Liver (tissue), 9 donors: Measurements from ENCODE around the gene PM20D2. TPM values are rescaled to one million over a fixed set of nuclear protein-coding genes. Genes with fewer than 3 reads are reported as not detected.

Experiments used
- DNase-seq: peaks from one replicate; pipeline ENCODE4 v3.0.0-alpha.2; 2017; ENCODE audit warnings: low spot score
- H3K27ac ChIP-seq, 2 donors: one replicate each; pipeline ENCODE4 v1.7.0; 2013; ENCODE audit warnings: inconsistent platforms in 2 of 2, low read length in 2 of 2, control low read depth in 1 of 2, low read depth in 1 of 2, mild to moderate bottlenecking in 1 of 2
- H3K27me3 ChIP-seq, 4 donors: one replicate each; pipeline versions ENCODE4 v1.6.1 to v1.7.0; 2013; ENCODE audit warnings: low read length in 3 of 4, inconsistent platforms in 1 of 4, mild to moderate bottlenecking in 1 of 4, moderate library complexity in 1 of 4; ENCODE audit not compliant: control insufficient read depth in 4 of 4, insufficient read depth in 4 of 4
- H3K36me3 ChIP-seq, 4 donors: one replicate each; pipeline versions ENCODE4 v1.6.1 to v1.7.0; 2013; ENCODE audit warnings: low read length in 3 of 4, mild to moderate bottlenecking in 3 of 4, low read depth in 1 of 4, moderate library complexity in 1 of 4; ENCODE audit not compliant: control insufficient read depth in 4 of 4, insufficient read depth in 3 of 4
- H3K4me1 ChIP-seq, 4 donors: one replicate each; pipeline versions ENCODE4 v1.6.1 to v1.7.0; 2013; ENCODE audit warnings: low read length in 3 of 4, mild to moderate bottlenecking in 3 of 4, moderate library complexity in 1 of 4; ENCODE audit not compliant: control insufficient read depth in 4 of 4, insufficient read depth in 4 of 4
- H3K4me3 ChIP-seq, 3 donors: one replicate each; pipeline versions ENCODE4 v1.6.1 to v1.7.0; 2013; ENCODE audit warnings: low read length in 3 of 3, control low read depth in 1 of 3, low read depth in 1 of 3, mild to moderate bottlenecking in 1 of 3
- H3K9ac ChIP-seq, 2 donors: one replicate each; pipeline ENCODE4 v1.7.0; 2013; ENCODE audit warnings: low read length in 2 of 2, mild to moderate bottlenecking in 2 of 2, moderate library complexity in 2 of 2, control low read depth in 1 of 2, low read depth in 1 of 2
- H3K9me3 ChIP-seq, 4 donors: one replicate each; pipeline versions ENCODE4 v1.6.1 to v1.7.0; 2013; ENCODE audit warnings: low read length in 3 of 4; ENCODE audit not compliant: control insufficient read depth in 4 of 4
- ATF3 ChIP-seq: IDR thresholded peaks from 2 replicates; pipeline ENCODE4 v1.6.1; 2016; ENCODE audit warnings: antibody characterized with exemption
- CTCF ChIP-seq: fragments of 150-350 bp; IDR thresholded peaks from 2 replicates; pipeline ENCODE4 v1.5.1; 2017; ENCODE audit warnings: improper control_type of control experiment, low read depth, low read length; ENCODE audit not compliant: missing input control
- EGR1 ChIP-seq, 2 donors: IDR thresholded peaks; 2 replicates each; pipeline ENCODE4 v1.6.1; 2016 to 2018; ENCODE audit warnings: antibody characterized with exemption in 2 of 2, low read depth in 2 of 2
- GABPA ChIP-seq, 2 donors: IDR thresholded peaks in 1 of 2; conservative IDR thresholded peaks in 1 of 2; 2 replicates each; pipeline ENCODE4 v1.6.1; 2016; ENCODE audit warnings: antibody characterized with exemption in 2 of 2, mild to moderate bottlenecking in 1 of 2, moderate library complexity in 1 of 2
- HNF4A ChIP-seq, 2 donors: conservative IDR thresholded peaks; 2 replicates each; pipeline ENCODE4 v1.6.1; 2016; ENCODE audit warnings: antibody characterized with exemption in 2 of 2, mild to moderate bottlenecking in 2 of 2
- HNF4G ChIP-seq: IDR thresholded peaks from 2 replicates; pipeline ENCODE4 v1.6.1; 2016; ENCODE audit warnings: antibody characterized with exemption
- JUND ChIP-seq, 2 donors: IDR thresholded peaks; 2 replicates each; pipeline ENCODE4 v1.6.1; 2016; ENCODE audit warnings: antibody characterized with exemption in 2 of 2
- NR2F2 ChIP-seq: IDR thresholded peaks from 2 replicates; pipeline ENCODE4 v1.6.1; 2016; ENCODE audit warnings: antibody characterized with exemption
- RAD21 ChIP-seq, 2 donors: IDR thresholded peaks; 2 replicates each; pipeline ENCODE4 v1.6.1; 2016; ENCODE audit warnings: antibody characterized with exemption in 2 of 2, mild to moderate bottlenecking in 2 of 2
- REST ChIP-seq: IDR thresholded peaks from 2 replicates; pipeline ENCODE4 v1.6.1; 2016; ENCODE audit warnings: antibody characterized with exemption, mild to moderate bottlenecking
- RXRA ChIP-seq, 2 donors: IDR thresholded peaks; 2 replicates each; pipeline ENCODE4 v1.6.1; 2017 to 2018; ENCODE audit warnings: antibody characterized with exemption in 2 of 2, mild to moderate bottlenecking in 1 of 2
- SP1 ChIP-seq: IDR thresholded peaks from 2 replicates; pipeline ENCODE4 v1.6.1; 2018; ENCODE audit warnings: antibody characterized with exemption, mild to moderate bottlenecking
- TAF1 ChIP-seq: conservative IDR thresholded peaks from 2 replicates; pipeline ENCODE4 v1.6.1; 2016; ENCODE audit warnings: antibody characterized with exemption, mild to moderate bottlenecking
- YY1 ChIP-seq: IDR thresholded peaks from 2 replicates; pipeline ENCODE4 v1.6.1; 2016; ENCODE audit warnings: antibody characterized with exemption, mild to moderate bottlenecking
- WGBS: extraction: QIAGEN DNeasy Blood & Tissue Kit; methylation state at CpG from one replicate; pipeline ENCODE4 v1.1.7; 2013; 5-methylcytosine and 5-hydroxymethylcytosine counted together
- polyA plus RNA-seq, 2 donors: library from polyadenylated mRNA; stranded (reverse) in 1 of 2; unstranded in 1 of 2; fragments of 200-250 nt in 1 of 2; fragments of >200 nt in 1 of 2; fragmentation: Nextera tagmentation in 1 of 2; extraction: Ambion mirVana in 1 of 2; gene quantifications; one replicate each; pipeline versions ENCODE4 v1.2.1 to v1.2.3, GENCODE V29; 2013 to 2015
- total RNA-seq, 2 donors: library from RNA; depleted of rRNA; stranded (reverse); fragments of >200 nt; gene quantifications; one replicate each; pipeline ENCODE4 v1.2.3, GENCODE V29; 2014
- TF ChIP-seq, protein P1 (sequence below): IDR thresholded peaks from 2 replicates; pipeline ENCODE4 v1.6.1; 2016; ENCODE audit warnings: antibody characterized with exemption
- donor health status: healthy.
- donor health status: healthy.
- donor health status: healthy.
- donor health status: healthy.
- donor health status: healthy.

PM20D2 gene, protein sequence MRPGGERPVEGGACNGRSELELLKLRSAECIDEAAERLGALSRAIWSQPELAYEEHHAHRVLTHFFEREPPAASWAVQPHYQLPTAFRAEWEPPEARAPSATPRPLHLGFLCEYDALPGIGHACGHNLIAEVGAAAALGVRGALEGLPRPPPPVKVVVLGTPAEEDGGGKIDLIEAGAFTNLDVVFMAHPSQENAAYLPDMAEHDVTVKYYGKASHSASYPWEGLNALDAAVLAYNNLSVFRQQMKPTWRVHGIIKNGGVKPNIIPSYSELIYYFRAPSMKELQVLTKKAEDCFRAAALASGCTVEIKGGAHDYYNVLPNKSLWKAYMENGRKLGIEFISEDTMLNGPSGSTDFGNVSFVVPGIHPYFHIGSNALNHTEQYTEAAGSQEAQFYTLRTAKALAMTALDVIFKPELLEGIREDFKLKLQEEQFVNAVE
- 10 to 100 TPM in 1 of 2 donors, 1 to 10 TPM in 1; 6.4 to 12.4 TPM for total RNA-seq
- polyA plus RNA-seq: 1 to 10 TPM; 1.7 to 2.5 TPM

GRCh38 chr6:89145956-89146717 lies at the start of gene PM20D2:
TSS of gene PM20D2 (plus strand) at chr6:89146055. CDS start at chr6:89146145, 90 bp downstream.
- Histone ChIP-seq H3K9ac (peak within 1 kb of the TSS; percentile 59 to 77), H3K9me3 (no peaks in the 10 kb centered on the region), H3K36me3 (no peaks in the 10 kb centered on the region), H3K4me3 (peak within 1 kb of the TSS; percentile 50 to 97 (median 82)), H3K4me1 (peaks cover 0 to 12% (median 4%) of the 10 kb centered on the region in 4 donors), H3K27me3 (no peaks in the 10 kb centered on the region), H3K27ac (peak within 1 kb of the TSS; percentile 77 to 86)
- WGBS: under 1% methylated on average over 102 of the region's 102 CpGs
- TF ChIP-seq, protein P1, sequence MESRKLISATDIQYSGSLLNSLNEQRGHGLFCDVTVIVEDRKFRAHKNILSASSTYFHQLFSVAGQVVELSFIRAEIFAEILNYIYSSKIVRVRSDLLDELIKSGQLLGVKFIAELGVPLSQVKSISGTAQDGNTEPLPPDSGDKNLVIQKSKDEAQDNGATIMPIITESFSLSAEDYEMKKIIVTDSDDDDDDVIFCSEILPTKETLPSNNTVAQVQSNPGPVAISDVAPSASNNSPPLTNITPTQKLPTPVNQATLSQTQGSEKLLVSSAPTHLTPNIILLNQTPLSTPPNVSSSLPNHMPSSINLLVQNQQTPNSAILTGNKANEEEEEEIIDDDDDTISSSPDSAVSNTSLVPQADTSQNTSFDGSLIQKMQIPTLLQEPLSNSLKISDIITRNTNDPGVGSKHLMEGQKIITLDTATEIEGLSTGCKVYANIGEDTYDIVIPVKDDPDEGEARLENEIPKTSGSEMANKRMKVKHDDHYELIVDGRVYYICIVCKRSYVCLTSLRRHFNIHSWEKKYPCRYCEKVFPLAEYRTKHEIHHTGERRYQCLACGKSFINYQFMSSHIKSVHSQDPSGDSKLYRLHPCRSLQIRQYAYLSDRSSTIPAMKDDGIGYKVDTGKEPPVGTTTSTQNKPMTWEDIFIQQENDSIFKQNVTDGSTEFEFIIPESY: no peak
- peak; percentile 74 for DNase-seq

- H3K27me3 ChIP-seq: no peaks in the 10 kb centered on the region
- no peak overlapping the region for H3K9ac ChIP-seq
- TF ChIP-seq HNF4A (conservative IDR thresholded peaks at IDR 0.05): peak in 1 of 2 donors; percentile 11
- no peak for TF ChIP-seq ATF3
- no peak overlapping the region for H3K4me3 ChIP-seq
- H3K27ac ChIP-seq: no peak overlapping the region
- DNase-seq: no peak
- 89% methylated on average over 8 of the region's 8 CpGs for WGBS
- no peaks in the 10 kb centered on the region for H3K36me3 ChIP-seq
- H3K4me1 ChIP-seq: peaks cover 1 to 4% (median 3%) of the 10 kb centered on the region in 4 donors
- no peaks in the 10 kb centered on the region for H3K9me3 ChIP-seq
Observed at GRCh38 chr6:89098461-89098860, 47.4 kb upstream of the PM20D2 start.

DNA sequence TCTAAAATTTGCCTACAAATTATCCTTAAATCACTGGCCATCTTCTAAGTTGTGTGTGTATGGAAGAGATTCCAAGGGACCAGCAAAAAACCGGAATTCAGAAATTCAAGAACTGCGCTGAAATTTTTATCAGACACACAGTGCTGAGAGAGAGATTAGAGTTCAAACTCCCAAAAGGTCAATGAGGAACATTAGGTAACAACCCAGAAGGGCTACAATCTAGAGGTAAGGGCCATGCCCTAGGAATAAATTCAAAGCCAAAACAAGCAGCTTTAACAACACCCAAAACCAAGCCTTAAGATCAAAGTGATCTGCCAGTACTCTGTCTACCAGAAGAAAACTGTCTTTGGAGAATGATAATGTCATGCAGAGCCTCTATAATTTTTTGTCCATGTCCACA lies 45.7 kb upstream of the PM20D2 start:
- Histone ChIP-seq H3K27me3 (no peaks in the 10 kb centered on the region), H3K4me1 (peaks cover 0 to 4% (median 3%) of the 10 kb centered on the region in 4 donors), H3K9me3 (no peaks in the 10 kb centered on the region), H3K4me3 (no peak overlapping the region), H3K9ac (peak overlapping the region in 1 of 2 donors; percentile 44), H3K36me3 (no peaks in the 10 kb centered on the region), H3K27ac (peak overlapping the region; percentile 27 to 40)
- 40% methylated on average over 2 of the region's 2 CpGs for WGBS
- DNase-seq: no peak
- no peak for TF ChIP-seq TAF1
- TF ChIP-seq HNF4G: no peak
- TF ChIP-seq YY1: peak; percentile 23
- TF ChIP-seq REST: no peak
- TF ChIP-seq HNF4A (conservative IDR thresholded peaks at IDR 0.05): peak; percentile 66 to 71
- peak; percentile 50 for TF ChIP-seq NR2F2
- no peak for TF ChIP-seq CTCF
- peak; percentile 82 to 84 for TF ChIP-seq RXRA (IDR thresholded peaks at IDR 0.05)
- TF ChIP-seq, protein P1: no peak
- TF ChIP-seq RAD21 (IDR thresholded peaks at IDR 0.05): peak; percentile 33 to 34
- TF ChIP-seq SP1: peak; percentile 49
- no peak for TF ChIP-seq JUND (IDR thresholded peaks at IDR 0.05)
- no peak for TF ChIP-seq EGR1 (IDR thresholded peaks at IDR 0.05; ENCODE audit: low read depth in 2 of 2)
- TF ChIP-seq GABPA (IDR thresholded peaks at IDR 0.05 in 1 of 2, conservative IDR thresholded peaks at IDR 0.05 in 1 of 2): no peak
